K562 treated with DMSO at 1 percent for 4 hours (cell line): Measurements from ENCODE around the gene USP37. TPM values are rescaled to one million over a fixed set of nuclear protein-coding genes. Genes with fewer than 3 reads are reported as not detected.

Source experiments
- total RNA-seq: library from RNA; unstranded; fragments of 300-600 nt; gene quantifications from 2 replicates; pipeline ENCODE4 v1.2.3, GENCODE V29; 2022; ENCODE audit not compliant: insufficient read depth

Gene USP37, protein sequence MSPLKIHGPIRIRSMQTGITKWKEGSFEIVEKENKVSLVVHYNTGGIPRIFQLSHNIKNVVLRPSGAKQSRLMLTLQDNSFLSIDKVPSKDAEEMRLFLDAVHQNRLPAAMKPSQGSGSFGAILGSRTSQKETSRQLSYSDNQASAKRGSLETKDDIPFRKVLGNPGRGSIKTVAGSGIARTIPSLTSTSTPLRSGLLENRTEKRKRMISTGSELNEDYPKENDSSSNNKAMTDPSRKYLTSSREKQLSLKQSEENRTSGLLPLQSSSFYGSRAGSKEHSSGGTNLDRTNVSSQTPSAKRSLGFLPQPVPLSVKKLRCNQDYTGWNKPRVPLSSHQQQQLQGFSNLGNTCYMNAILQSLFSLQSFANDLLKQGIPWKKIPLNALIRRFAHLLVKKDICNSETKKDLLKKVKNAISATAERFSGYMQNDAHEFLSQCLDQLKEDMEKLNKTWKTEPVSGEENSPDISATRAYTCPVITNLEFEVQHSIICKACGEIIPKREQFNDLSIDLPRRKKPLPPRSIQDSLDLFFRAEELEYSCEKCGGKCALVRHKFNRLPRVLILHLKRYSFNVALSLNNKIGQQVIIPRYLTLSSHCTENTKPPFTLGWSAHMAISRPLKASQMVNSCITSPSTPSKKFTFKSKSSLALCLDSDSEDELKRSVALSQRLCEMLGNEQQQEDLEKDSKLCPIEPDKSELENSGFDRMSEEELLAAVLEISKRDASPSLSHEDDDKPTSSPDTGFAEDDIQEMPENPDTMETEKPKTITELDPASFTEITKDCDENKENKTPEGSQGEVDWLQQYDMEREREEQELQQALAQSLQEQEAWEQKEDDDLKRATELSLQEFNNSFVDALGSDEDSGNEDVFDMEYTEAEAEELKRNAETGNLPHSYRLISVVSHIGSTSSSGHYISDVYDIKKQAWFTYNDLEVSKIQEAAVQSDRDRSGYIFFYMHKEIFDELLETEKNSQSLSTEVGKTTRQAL
- 4.2 and 4.5 TPM in 2 replicates for total RNA-seq

DNA sequence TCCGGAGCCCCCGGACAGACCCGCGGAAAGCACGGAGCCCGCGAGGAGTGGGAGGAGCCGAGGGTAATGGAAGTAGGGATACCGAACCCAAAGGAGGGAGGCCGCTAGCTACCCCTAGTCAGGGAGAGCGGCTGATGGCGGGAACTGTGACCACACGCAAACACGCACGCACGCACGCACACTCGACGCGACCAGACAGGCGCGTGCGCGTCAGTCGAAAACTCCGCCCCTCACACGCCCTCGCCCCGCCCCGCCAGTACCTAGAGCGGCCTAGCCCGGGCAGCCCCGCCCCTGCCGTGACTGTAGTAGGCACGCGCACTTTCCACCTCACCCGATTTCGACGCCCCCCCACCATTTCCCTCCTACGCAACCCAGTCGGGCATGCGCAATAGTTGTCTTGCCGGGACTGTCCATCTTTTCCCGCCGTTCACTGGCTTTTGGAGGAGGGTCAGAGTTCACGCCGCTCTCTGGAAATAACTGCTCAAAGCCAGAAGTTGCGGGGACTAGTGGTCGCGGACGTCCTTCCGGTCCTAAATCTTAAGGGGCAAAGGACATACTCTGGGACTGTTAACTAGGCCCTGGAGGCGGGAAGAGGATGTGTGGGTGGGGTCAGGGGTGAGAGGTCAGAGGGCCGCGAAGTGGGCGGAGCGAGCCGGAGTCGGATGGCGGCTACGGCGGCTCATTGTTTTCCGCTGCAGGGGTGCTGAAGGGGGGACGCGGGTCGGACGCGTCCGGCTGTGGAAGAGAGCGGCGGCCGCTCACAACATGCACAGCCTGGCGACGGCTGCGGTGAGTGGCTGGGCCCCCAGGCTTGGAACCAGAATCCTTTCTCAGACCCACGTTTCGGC is at the start of gene USP37, which contains the start of gene CNOT9:
Gene USP37, minus strand, starts transcription at position 162 of the 848 bp plus-strand sequence. CDS start 9,698 bp downstream, outside the sequence.
Gene CNOT9, plus strand, starts transcription at position 650 of the 848 bp plus-strand sequence. Its CDS starts 116 bp downstream, at position 766.

DNA sequence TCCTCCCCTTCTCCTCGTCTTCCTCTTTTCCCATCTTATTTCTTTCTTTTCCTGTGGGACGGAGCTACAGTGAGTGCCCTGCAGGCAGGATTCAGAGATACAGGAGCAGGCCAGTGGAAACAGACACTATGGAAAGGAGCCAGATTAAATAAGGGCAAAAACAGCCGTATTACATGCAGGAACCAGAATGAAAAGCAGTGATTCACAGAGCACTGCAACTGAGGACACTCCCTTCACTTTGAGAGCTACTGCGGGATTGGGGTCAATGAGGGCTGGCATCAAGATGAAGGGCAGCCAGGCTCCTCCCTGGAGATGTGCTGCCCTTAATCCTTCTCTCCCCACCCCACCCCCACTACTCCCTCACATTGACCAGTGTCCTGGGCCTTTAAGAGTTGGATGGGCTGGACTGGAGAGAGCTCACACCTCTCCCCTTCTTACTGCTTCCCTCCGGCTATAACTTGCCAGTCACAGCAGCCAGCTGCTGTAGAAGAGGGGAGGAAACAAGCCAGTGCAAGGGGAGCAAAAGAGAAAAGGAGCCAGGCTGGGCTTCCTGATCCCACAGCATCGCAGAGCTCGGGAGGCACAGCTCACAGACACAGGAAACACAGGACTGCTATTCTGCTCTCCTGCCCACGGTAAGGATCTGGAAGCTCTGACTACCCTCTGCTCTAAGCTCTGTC is 39.4 kb upstream of the USP37 start, which contains the start of gene PLCD4:
Gene PLCD4, plus strand, starts transcription at position 464 of the 680 bp plus-strand sequence. CDS start 7,841 bp downstream, outside the sequence.

DNA sequence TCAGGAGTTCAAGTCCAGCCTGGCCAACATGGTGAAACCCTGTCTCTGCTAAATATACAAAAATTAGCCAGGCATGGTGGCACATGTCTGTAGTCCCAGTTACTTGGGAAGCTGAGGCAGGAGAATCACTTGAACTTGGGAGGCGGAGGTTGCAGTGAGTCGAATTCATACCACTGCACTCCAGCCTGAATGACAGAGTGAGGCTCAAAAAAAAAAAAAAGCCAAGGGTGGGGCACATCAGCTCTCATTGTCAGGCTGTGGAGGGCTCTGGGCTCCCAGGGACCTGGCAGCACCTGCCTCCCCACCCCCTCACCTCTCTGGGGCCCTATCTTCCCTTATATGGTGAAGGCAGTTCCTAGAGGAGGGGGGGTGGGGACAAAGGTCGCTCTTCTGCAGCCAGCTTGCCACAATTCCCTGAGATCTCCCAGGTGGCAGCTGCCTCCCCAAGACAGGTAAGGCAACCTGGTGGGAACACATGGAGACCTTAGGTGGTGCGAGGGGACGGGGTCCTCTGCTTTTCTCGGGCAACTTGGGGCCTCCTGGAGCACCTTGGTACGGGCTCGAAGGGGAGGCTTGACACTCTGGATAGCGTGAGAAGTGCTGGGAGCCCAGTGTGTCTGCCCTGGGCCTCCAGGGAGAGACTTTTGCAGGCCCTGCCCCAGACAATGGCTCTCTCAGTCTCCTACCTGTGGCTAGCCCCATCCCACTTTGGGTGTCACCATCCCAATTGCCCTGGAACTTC is 149.3 kb downstream of the USP37 start, which contains the start of gene VIL1:
Gene VIL1, plus strand, starts transcription at position 407 of the 742 bp plus-strand sequence. CDS start 4,656 bp downstream, outside the sequence.

Other genes starting within 250 kb of the USP37 start
- gene CATIP, start 211.5 kb downstream of the USP37 start, total RNA-seq, result not detected in 2 replicates
- 0.53 and 0.71 TPM in 2 replicates for gene SLC11A1, start 186.1 kb downstream of the USP37 start, total RNA-seq
- 43.3 and 47.3 TPM in 2 replicates for gene CTDSP1, start 168.5 kb downstream of the USP37 start, total RNA-seq
- gene VIL1, start 149.2 kb downstream of the USP37 start, total RNA-seq, result 0.88 and 1.4 TPM in 2 replicates
- gene CNOT9, start 488 bp upstream of the USP37 start, total RNA-seq, result 14.4 and 20.2 TPM in 2 replicates
- 0.29 TPM in 1 of 2 replicates, not detected in the other for gene PLCD4, start 39.5 kb upstream of the USP37 start, total RNA-seq
- gene ZNF142, start 91.3 kb upstream of the USP37 start, total RNA-seq, result 6.6 and 9.1 TPM in 2 replicates
- 20.8 and 21.4 TPM in 2 replicates for gene BCS1L, start 91.3 kb upstream of the USP37 start, total RNA-seq
- gene RNF25, start 103.7 kb upstream of the USP37 start, total RNA-seq, result 25.3 and 31.0 TPM in 2 replicates
- gene STK36, start 103.7 kb upstream of the USP37 start, total RNA-seq, result 2.8 and 3.4 TPM in 2 replicates
- gene TTLL4, start 142.5 kb upstream of the USP37 start, total RNA-seq, result 19.4 and 44.1 TPM in 2 replicates
- gene CYP27A1, start 213.8 kb upstream of the USP37 start, total RNA-seq, result not detected in 2 replicates